Tibial nerve (tissue), 4 donors: Measurements from ENCODE around the gene MYCN. TPM values are rescaled to one million over a fixed set of nuclear protein-coding genes. Genes with fewer than 3 reads are reported as not detected.
"Not testable (repeated sequence)": the region's sequence is repeated elsewhere in the genome, so short reads cannot be mapped to it uniquely, and the experiment has no call there.

Experiments used
- DNase-seq, 2 donors: peaks; one replicate each; pipeline ENCODE4 v3.0.0-alpha.2; 2019; ENCODE audit warnings: low spot score in 2 of 2
- H3K27ac ChIP-seq, 4 donors: fragments of 200-600 bp; sonication (generic) in 3 of 4; one replicate each; pipeline ENCODE4 v1.5.1; 2017 to 2019; ENCODE audit warnings: mild to moderate bottlenecking in 1 of 4
- H3K27me3 ChIP-seq, 2 donors: fragments of 200-600 bp; sonication (generic) in 1 of 2; one replicate each; pipeline versions ENCODE4 v1.5.1 to v1.6.0; 2017 to 2019
- H3K36me3 ChIP-seq, 3 donors: fragments of 200-600 bp; sonication (generic); one replicate each; pipeline ENCODE4 v1.5.1; 2018 to 2019
- H3K4me1 ChIP-seq, 4 donors: fragments of 200-600 bp; sonication (generic) in 3 of 4; one replicate each; pipeline ENCODE4 v1.5.1; 2017 to 2019
- H3K4me3 ChIP-seq, 4 donors: fragments of 200-600 bp; sonication (generic) in 3 of 4; one replicate each; pipeline ENCODE4 v1.5.1; 2017 to 2019; ENCODE audit warnings: mild to moderate bottlenecking in 1 of 4, moderate library complexity in 1 of 4
- H3K9me3 ChIP-seq, 4 donors: fragments of 200-600 bp; sonication (generic) in 3 of 4; one replicate each; pipeline ENCODE4 v1.5.1; 2017 to 2019
- CTCF ChIP-seq, 5 experiments: fragments of 200-600 bp in 3 of 5; fragments of 450-650 bp in 2 of 5; sonication (generic) in 3 of 5; IDR thresholded peaks; one replicate each; pipeline ENCODE4 v1.5.1; 2016 to 2019; ENCODE audit warnings: antibody characterized with exemption in 5 of 5, mild to moderate bottlenecking in 3 of 5, moderate library complexity in 2 of 5
- EP300 ChIP-seq, 2 donors: sonication (generic); formaldehyde crosslinking; IDR thresholded peaks; one replicate each; pipeline ENCODE4 v1.6.1; 2017; ENCODE audit warnings: antibody characterized with exemption in 2 of 2, mild to moderate bottlenecking in 1 of 2
- POLR2A ChIP-seq, 2 donors: fragments of 450-650 bp; IDR thresholded peaks; one replicate each; pipeline ENCODE4 v1.6.1; 2017; ENCODE audit warnings: antibody characterized with exemption in 2 of 2, mild to moderate bottlenecking in 2 of 2, moderate library complexity in 2 of 2
- WGBS, 2 donors: methylation state at CpG; one replicate each; pipeline ENCODE4 v1.1.5; 2018; 5-methylcytosine and 5-hydroxymethylcytosine counted together
- total RNA-seq, 4 donors: library from RNA; depleted of rRNA; stranded (reverse); fragments of >200 nt; gene quantifications; one replicate each; pipeline ENCODE4 v1.1.0, GENCODE V29; 2016

Gene MYCN
- total RNA-seq, 4 donors from 2014 or later = 4.1 to 9.9 (median 6.9) TPM

DNA sequence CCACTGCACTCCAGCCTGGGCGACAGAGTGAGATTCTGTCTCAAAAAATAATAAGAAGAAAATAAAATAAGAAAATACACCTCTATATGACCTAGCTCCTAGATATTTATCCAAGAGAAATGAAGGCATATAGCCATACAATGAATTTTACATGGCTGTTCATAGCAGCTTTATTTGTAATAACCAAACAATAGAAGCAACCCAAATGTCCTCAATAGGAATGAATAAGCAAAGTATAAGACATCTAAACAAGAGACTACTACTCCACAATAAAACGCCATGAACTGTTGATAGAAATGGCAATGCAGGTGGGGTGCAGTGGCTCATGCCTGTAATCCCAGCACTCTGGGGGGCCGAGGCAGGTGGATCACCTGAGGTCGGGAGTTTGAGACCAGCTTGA is 31.2 kb upstream of the MYCN start:
- no peaks in the 10 kb centered on the region for H3K27me3 ChIP-seq
- no peaks in the 10 kb centered on the region for H3K9me3 ChIP-seq
- no peak overlapping the region for H3K27ac ChIP-seq
- 91 to 95% methylated on average over 4 of the region's 4 CpGs for WGBS, 2 donors
- TF ChIP-seq CTCF (IDR thresholded peaks at IDR 0.05) (no peak), POLR2A (IDR thresholded peaks at IDR 0.05) (no peak), EP300 (IDR thresholded peaks at IDR 0.05) (no peak)
- H3K4me3 ChIP-seq = no peak overlapping the region
- no peak for DNase-seq
- H3K4me1 ChIP-seq = peaks cover 0 to 13% (median 0%) of the 10 kb centered on the region in 4 donors
- no peaks in the 10 kb centered on the region for H3K36me3 ChIP-seq

- DNase-seq = no peak
- peaks cover 0 to 13% (median 0%) of the 10 kb centered on the region in 4 donors for H3K4me1 ChIP-seq
- TF ChIP-seq EP300 (IDR thresholded peaks at IDR 0.05) (no peak), CTCF (IDR thresholded peaks at IDR 0.05) (no peak), POLR2A (IDR thresholded peaks at IDR 0.05) (no peak)
- WGBS, 2 donors = 91 to 92% methylated on average over 4 of the region's 4 CpGs
- no peak overlapping the region for H3K27ac ChIP-seq
- H3K36me3 ChIP-seq = no peaks in the 10 kb centered on the region
- no peaks in the 10 kb centered on the region for H3K27me3 ChIP-seq
- H3K4me3 ChIP-seq = no peak overlapping the region
- no peaks in the 10 kb centered on the region for H3K9me3 ChIP-seq
These were observed 30.6 kb upstream of the MYCN start for GRCh38 chr2:15909736-15910135.

- not testable (repeated sequence) for H3K27ac ChIP-seq, H3K4me3 ChIP-seq, DNase-seq, H3K9me3 ChIP-seq, H3K27me3 ChIP-seq, H3K36me3 ChIP-seq
- whole genome bisulfite sequencing, 2 donors = 92 to 100% methylated on average over 3 of the region's 3 CpGs
- peaks cover 0 to 13% (median 0%) of the 10 kb centered on the region in 4 donors for H3K4me1 ChIP-seq
These were observed 29.1 kb upstream of the MYCN start for GRCh38 chr2:15911270-15911669.

DNA sequence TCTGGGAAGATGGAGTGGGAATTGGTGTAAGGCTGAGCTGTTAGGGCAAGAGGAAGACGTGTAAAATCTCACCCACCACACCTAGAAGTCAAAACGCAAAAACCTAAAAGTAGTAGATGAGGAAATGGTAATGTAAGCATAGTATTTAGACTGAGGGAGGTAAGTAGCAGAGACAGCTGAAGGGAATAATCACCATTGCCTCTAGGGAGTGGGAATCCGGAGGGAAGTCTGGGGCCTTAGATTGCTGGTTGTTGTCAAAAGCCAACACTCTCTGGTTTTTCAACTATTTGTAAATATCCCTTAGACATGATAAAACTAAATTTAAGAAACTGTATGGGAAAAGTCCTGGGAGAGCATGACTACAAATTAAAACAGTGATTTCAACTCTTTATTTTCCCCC is 28.7 kb upstream of the MYCN start:
- 82 to 83% methylated on average over 3 of the region's 3 CpGs for WGBS, 2 donors
- no peak for TF ChIP-seq EP300 (IDR thresholded peaks at IDR 0.05)
- TF ChIP-seq CTCF (IDR thresholded peaks at IDR 0.05) = no peak
- TF ChIP-seq POLR2A (IDR thresholded peaks at IDR 0.05) = no peak
- H3K27ac ChIP-seq = peak overlapping the region in 1 of 4 donors; percentile 67
- H3K36me3 ChIP-seq = no peaks in the 10 kb centered on the region
- H3K4me1 ChIP-seq = peaks cover 0 to 13% (median 0%) of the 10 kb centered on the region in 4 donors
- H3K9me3 ChIP-seq = no peaks in the 10 kb centered on the region
- H3K4me3 ChIP-seq = no peak overlapping the region
- H3K27me3 ChIP-seq = no peaks in the 10 kb centered on the region
- no peak for DNase-seq

DNA sequence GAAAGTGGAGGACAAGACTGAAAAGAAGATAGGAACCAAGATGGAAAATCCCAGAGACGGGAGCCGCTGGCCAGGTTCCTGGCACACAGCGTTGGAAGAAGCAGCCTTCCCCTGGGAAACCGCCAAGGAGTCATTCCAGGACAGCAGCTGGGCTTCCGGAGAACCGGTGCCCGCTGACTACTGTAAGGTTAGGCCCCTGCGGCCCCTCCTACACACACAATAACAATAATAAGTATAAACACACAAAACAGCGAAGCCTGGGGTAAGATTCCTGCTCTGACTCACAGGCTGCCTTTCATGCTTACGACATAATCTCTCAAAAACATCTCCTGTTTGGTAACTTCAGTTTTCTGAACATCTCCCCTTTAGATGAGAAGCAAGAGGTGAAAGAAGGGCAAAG is 28.1 kb upstream of the MYCN start:
- peak; percentile 38 to 49 for DNase-seq
- Histone ChIP-seq H3K9me3 (no peaks in the 10 kb centered on the region), H3K4me3 (no peak overlapping the region), H3K27me3 (no peaks in the 10 kb centered on the region), H3K4me1 (peaks cover 0 to 13% (median 0%) of the 10 kb centered on the region in 4 donors), H3K36me3 (no peaks in the 10 kb centered on the region), H3K27ac (peak overlapping the region in 1 of 4 donors; percentile 67)
- 28 to 29% methylated on average over 10 of the region's 10 CpGs for WGBS, 2 donors
- TF ChIP-seq POLR2A (IDR thresholded peaks at IDR 0.05) = no peak
- TF ChIP-seq CTCF (IDR thresholded peaks at IDR 0.05) = no peak
- peak in 1 of 2 donors; percentile 48 for TF ChIP-seq EP300 (IDR thresholded peaks at IDR 0.05)

GRCh38 chr2:15913146-15913545 is 27.2 kb upstream of the MYCN start:
- Histone ChIP-seq H3K27me3 (no peaks in the 10 kb centered on the region), H3K4me3 (no peak overlapping the region), H3K4me1 (peaks cover 0 to 13% (median 0%) of the 10 kb centered on the region in 4 donors), H3K27ac (no peak overlapping the region), H3K36me3 (no peaks in the 10 kb centered on the region), H3K9me3 (no peaks in the 10 kb centered on the region)
- DNase-seq = no peak
- TF ChIP-seq POLR2A (IDR thresholded peaks at IDR 0.05) = no peak
- no peak for TF ChIP-seq EP300 (IDR thresholded peaks at IDR 0.05)
- TF ChIP-seq CTCF (IDR thresholded peaks at IDR 0.05) = no peak
- 89 to 90% methylated on average over 9 of the region's 9 CpGs for WGBS, 2 donors
